OCI-LY3 (cell line): ENCODE data around the gene MSMB.
A peak's percentile ranks its signal among the peaks of the same experiment; 100 is the strongest.

ENCODE experiments used
- H2AFZ ChIP-seq: fragments of 200-600, 300-600 bp; shearing (Covaris generic); 2 replicates; pipeline ENCODE4 v1.6.0; 2014; ENCODE audit warnings: antibody characterized with exemption, low read depth, low read length
- H3K27ac ChIP-seq: fragments of 200-600, 300-600 bp; sonication (generic); 2 replicates; pipeline ENCODE4 v1.5.1; 2014; ENCODE audit warnings: mild to moderate bottlenecking, low read length, moderate library complexity, mixed read lengths
- H3K27me3 ChIP-seq: fragments of 200-600, 300-600 bp; sonication (generic); 2 replicates; pipeline ENCODE4 v1.6.1; 2014; ENCODE audit warnings: low read depth, low read length, mixed read lengths
- H3K36me3 ChIP-seq: fragments of 200-600, 300-600 bp; sonication (generic); replicated peaks from 2 replicates; pipeline ENCODE3; 2014; ENCODE audit warnings: low read depth, low read length, mixed read lengths
- H3K4me1 ChIP-seq: fragments of 300-600, 200-600 bp; sonication (generic); 2 replicates; pipeline ENCODE4 v1.6.1; 2014; ENCODE audit warnings: low read length, mixed read lengths
- H3K4me2 ChIP-seq: fragments of 200-600, 300-600 bp; sonication (generic); 2 replicates; pipeline ENCODE4 v1.6.1; 2014; ENCODE audit warnings: low read length, mixed read lengths
- H3K4me3 ChIP-seq: fragments of 300-600, 200-600 bp; sonication (generic); 2 replicates; pipeline ENCODE4 v1.5.1; 2014; ENCODE audit warnings: antibody characterized with exemption, mild to moderate bottlenecking, low read length, moderate library complexity
- H3K79me2 ChIP-seq: fragments of 300-600, 200-600 bp; shearing (Covaris generic); 2 replicates; pipeline ENCODE4 v1.6.1; 2014; ENCODE audit warnings: mild to moderate bottlenecking, low read length, mixed read lengths
- H3K9ac ChIP-seq: fragments of 300-600, 200-600 bp; shearing (Covaris generic); 2 replicates; pipeline ENCODE4 v1.6.0; 2014; ENCODE audit warnings: mild to moderate bottlenecking, low read length, moderate library complexity
- H3K9me3 ChIP-seq: fragments of 200-600, 300-600 bp; shearing (Covaris generic); 2 replicates; pipeline ENCODE4 v1.6.1; 2014; ENCODE audit warnings: low read length, mixed read lengths; ENCODE audit not compliant: insufficient read depth
- H4K20me1 ChIP-seq: fragments of 200-600, 300-600 bp; sonication (generic); 2 replicates; pipeline ENCODE4 v1.6.1; 2016; ENCODE audit warnings: low read length, mixed read lengths; ENCODE audit not compliant: insufficient read depth
- CTCF ChIP-seq: fragments of 200-600, 300-600 bp; sonication (generic); IDR thresholded peaks from 2 replicates; pipeline ENCODE4 v1.5.1; 2014; ENCODE audit warnings: antibody characterized with exemption, low read length, low read depth
- EZH2phosphoT487 ChIP-seq: fragments of 200-600 bp; shearing (Covaris generic); IDR thresholded peaks from 2 replicates; pipeline ENCODE4 v1.6.1; 2018; ENCODE audit warnings: antibody characterized with exemption, mixed run types, low read depth

MSMB gene

GRCh38 chr10:46030091-46030937 lies 15.8 kb downstream of the MSMB start, which contains the start of gene NCOA4:
NCOA4 (minus strand) TSS chr10:46030623; CDS start chr10:46016680, 13,943 bp downstream.
- Histone ChIP-seq H3K9ac (peak within 1 kb of the TSS; percentile 82), H3K9me3 (no peaks in the 10 kb centered on the region), H3K36me3 (no peaks in the 10 kb centered on the region), H3K79me2 (peaks cover 49% of the 10 kb centered on the region), H3K4me3 (peak within 1 kb of the TSS; percentile 99), H3K27me3 (no peaks in the 10 kb centered on the region), H3K4me1 (peaks cover 10% of the 10 kb centered on the region), H3K27ac (0 out of 2 replicates have a peak within 1 kb of the TSS, but pooled peaks have one; percentile 20), H3K4me2 (peak within 1 kb of the TSS; percentile 90), H4K20me1 (peaks cover 26% of the 10 kb centered on the region), H2AFZ (peak within 1 kb of the TSS; percentile 90)
- TF ChIP-seq CTCF (peak; percentile 55), EZH2phosphoT487 (no peak)

- H2AFZ ChIP-seq, result no peak overlapping the region
- H4K20me1 ChIP-seq, result peaks cover 29% of the 10 kb centered on the region
- H3K4me2 ChIP-seq, result peak overlapping the region; percentile 74
- H3K27ac ChIP-seq, result no peak overlapping the region
- H3K9ac ChIP-seq, result peak overlapping the region; percentile 82
- no peaks in the 10 kb centered on the region for H3K9me3 ChIP-seq
- H3K79me2 ChIP-seq, result peaks cover 54% of the 10 kb centered on the region
- H3K27me3 ChIP-seq, result no peaks in the 10 kb centered on the region
- H3K4me1 ChIP-seq, result peaks cover 10% of the 10 kb centered on the region
- TF ChIP-seq CTCF (no peak), EZH2phosphoT487 (no peak)
- peak overlapping the region; percentile 99 for H3K4me3 ChIP-seq
- H3K36me3 ChIP-seq, result no peaks in the 10 kb centered on the region
Observed at GRCh38 chr10:46029461-46030030, 16.5 kb downstream of the MSMB start.

GRCh38 chr10:46028584-46029460 lies 17.2 kb downstream of the MSMB start:
- H3K4me1 ChIP-seq, result peaks cover 10% of the 10 kb centered on the region
- no peak overlapping the region for H2AFZ ChIP-seq
- H3K27me3 ChIP-seq, result no peaks in the 10 kb centered on the region
- H3K9me3 ChIP-seq, result no peaks in the 10 kb centered on the region
- H4K20me1 ChIP-seq, result peaks cover 32% of the 10 kb centered on the region
- peak overlapping the region; percentile 74 for H3K4me2 ChIP-seq
- no peak overlapping the region for H3K27ac ChIP-seq
- no peaks in the 10 kb centered on the region for H3K36me3 ChIP-seq
- H3K79me2 ChIP-seq, result peaks cover 62% of the 10 kb centered on the region
- TF ChIP-seq EZH2phosphoT487, result no peak
- TF ChIP-seq CTCF, result peak; percentile 52
- H3K9ac ChIP-seq, result peak overlapping the region; percentile 82
- H3K4me3 ChIP-seq, result peak overlapping the region; percentile 99
